ENCODE measurements around the gene RTCB.
"Not testable (repeated sequence)": the region's sequence is repeated elsewhere in the genome, so short reads cannot be mapped to it uniquely, and the experiment has no call there.

RTCB gene

DNA sequence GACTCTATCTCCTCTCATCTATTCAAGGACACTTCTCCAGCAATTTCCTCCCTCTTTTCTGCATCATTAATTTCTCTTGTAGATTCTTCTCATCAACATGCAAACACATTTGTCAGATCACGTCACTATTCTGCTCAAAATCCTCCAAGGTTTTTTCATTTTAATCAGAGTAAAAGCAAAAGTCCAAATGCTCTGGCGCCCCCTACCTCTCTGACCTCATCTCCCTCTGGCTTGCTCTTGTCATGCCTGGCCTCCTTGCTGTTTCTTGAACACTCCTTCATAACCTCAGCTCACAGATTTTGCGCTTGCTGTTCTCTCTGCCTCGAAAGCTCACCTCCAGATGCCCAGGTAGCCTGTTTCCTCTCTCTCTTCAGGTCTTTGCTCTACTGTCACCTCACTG, 22.4 kb downstream of the RTCB start:
- DNase-seq (ENCODE audit: low spot score): no peak

GRCh38 chr22:32385681-32386080, 26.4 kb downstream of the RTCB start:
- DNase-seq (ENCODE audit: low spot score): no peak

- no peak for DNase-seq (ENCODE audit: low spot score)
Observed at GRCh38 chr22:32380991-32381390, 31.1 kb downstream of the RTCB start.

DNA sequence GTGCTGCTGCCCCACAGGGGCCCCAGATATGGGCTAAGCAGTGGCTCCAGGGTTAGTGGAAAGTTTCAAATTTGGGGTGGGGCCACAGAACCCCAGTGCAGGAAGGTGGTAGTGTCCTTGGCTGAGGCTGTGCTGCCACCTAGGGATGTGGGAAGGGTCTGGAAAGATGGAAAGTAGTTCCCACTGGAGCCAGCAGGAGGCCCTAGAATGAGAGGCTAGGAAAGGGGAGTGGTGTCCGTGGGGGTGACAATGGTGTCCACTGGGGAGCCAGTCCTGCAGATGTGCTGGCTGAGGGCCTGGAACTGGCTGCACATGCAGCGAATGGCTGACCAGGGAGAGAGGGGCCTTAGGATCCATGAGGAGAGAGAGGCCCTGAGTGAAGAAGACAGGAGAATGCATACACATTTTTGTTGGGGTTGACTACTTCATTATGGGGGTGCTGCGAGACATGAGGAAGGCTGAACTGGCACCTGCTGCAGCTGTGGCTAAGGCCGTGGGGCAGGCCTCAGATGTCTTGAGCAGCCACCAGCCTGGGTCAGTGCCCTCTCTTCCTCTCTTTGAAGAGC, 33.3 kb downstream of the RTCB start:
- no peak for DNase-seq (ENCODE audit: low spot score)

DNA sequence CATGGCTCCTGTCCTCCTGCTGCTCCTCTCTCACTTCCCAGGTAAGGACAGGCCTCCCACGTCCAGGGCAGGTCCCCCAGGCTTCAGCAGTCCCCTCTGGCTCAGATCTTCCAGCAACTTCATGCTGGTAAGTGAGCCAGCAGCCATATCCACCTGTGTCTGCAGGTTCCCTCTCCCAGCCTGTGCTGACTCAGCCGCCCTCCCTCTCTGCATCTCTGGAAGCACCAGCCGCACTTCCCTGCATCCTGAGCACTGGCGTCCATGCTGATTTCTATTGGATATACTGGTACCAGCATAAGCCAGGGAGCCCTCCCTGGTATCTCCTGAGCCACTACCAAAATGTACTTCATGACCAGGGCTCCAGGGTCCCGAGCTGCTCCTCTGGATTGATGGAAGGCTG, 35.4 kb downstream of the RTCB start:
- DNase-seq (ENCODE audit: low spot score): no peak

- no peak for DNase-seq (ENCODE audit: low spot score)
Observed at GRCh38 chr22:32375678-32376450, 36.2 kb downstream of the RTCB start.

DNA sequence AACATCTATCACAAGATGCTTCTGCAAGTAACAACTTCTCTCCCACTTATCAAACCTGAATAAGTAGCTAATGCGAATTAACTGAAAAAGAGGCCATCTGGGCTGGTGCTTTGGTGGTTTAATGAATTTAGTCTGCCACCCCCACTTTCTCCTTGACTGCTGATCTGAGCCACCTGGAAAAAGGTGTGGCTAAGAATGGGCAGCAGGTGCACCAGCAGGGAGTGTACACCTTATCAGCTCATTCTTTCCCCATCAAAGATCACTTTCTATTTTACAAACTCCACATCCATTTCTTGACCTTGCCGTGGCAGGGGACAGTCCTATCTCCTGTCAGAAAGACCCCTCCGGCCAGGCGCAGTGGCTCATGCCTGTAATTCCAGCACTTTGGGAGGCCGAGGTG, 47.8 kb downstream of the RTCB start:
- no peak for DNase-seq (ENCODE audit: low spot score)

DNA sequence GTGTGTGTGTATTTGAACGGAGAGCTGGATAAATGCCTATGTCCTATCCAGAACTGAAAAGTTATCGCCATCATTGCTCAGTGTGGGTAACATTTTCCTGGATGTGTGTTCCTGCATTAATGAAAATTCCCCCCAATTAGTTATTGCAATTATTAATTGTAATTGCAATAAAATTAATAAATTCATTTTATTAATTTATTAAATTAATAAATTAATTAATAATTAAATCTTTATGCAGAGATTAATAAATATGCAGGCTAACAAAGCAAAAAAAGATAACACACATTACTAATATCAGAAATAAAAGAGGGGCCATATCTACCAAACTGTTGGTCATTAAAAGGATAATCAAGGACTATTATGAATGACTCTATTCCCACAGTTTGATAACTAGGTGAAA, 50.8 kb downstream of the RTCB start:
- DNase-seq (ENCODE audit: low spot score): no peak

DNA sequence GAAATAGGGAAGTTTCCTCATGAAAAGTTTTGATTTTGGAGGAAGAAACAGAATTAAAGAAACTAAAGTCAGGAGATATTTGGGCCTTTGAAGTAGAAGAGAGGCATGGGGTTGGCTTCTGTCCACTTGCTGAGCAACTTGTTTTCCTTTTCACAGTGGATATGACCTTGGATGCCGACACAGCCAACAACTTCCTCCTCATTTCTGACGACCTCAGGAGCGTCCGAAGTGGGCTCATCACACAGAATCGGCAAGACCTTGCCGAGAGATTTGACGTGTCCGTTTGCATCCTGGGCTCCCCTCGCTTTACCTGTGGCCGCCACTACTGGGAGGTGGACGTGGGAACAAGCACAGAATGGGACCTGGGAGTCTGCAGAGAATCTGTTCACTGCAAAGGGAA, 52.0 kb downstream of the RTCB start:
- DNase-seq (ENCODE audit: low spot score): not testable (repeated sequence)

DNA sequence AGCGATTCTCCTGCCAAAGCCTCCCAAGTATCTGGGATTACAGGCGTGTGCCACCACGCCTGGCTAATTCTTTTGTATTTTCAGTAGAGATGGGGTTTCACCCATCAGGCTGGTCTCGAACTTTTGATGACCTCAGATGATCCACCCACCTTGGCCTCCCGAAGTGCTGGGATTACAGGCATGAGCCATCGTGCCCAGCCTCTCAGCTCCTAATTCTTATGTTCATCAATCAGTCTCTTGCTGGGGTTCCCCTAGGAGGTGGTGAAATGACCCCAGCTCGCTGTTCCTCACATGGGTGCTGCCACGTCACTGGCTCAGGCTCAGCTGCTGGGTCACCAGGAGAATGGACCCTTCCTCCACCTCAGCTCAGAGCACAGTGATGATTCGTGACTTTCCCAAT, 54.5 kb downstream of the RTCB start, which contains the start of gene RFPL3:
RFPL3 (plus strand) TSS at position 301 of the 400 bp plus-strand sequence. CDS start 205 bp downstream, outside the sequence.
- not testable (repeated sequence) for DNase-seq (ENCODE audit: low spot score)

- DNase-seq (ENCODE audit: low spot score): no peak
Observed at GRCh38 chr22:32355760-32356159, 56.3 kb downstream of the RTCB start.

DNA sequence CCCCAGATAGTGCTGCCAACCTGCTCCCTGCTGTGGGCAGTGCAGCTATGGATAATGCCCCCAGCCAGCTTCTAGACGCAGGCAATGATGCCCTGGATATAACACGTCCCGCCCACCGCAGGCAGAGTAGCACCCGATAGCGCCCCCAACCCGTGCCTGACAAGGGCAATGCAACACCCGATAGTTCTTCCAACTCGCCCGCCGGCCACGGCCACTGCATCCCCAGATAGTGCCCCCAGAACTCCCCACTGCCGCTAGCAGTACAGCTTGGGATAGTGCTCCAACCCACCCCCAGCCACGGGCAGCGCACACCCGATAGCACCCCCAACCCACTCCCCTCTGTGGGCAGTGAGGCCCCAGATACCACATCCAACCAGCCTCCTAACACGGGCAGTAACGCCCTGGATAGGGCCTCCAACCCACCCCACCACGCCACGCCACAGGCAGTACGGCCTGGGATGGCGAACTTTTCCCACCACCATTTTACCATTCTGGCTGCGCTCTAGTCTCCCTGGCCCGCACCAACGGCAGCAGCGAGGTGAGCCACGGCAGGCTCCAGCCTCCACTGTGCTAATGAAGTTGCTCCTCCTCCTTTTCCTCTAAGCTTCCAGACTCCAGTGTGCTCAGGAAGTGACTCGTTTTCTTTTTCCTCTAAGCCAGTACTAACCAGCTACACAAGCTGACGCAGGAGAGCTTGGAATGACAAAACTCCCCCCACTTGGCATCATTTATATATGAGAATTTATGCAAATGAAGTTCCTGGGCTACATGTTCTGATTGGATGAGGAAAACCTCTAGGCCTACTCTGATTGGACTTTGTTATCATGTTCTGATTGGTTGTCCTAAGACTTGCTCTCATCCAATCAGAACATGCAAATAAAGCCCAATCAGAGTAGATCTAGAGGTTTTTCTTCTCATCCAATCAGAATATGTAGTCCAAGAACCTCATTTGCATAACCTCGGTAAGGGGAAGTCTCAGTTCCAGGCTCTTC, 57.4 kb downstream of the RTCB start:
- DNase-seq (ENCODE audit: low spot score): no peak

GRCh38 chr22:32353840-32354239, 58.2 kb downstream of the RTCB start:
- DNase-seq (ENCODE audit: low spot score): no peak

DNA sequence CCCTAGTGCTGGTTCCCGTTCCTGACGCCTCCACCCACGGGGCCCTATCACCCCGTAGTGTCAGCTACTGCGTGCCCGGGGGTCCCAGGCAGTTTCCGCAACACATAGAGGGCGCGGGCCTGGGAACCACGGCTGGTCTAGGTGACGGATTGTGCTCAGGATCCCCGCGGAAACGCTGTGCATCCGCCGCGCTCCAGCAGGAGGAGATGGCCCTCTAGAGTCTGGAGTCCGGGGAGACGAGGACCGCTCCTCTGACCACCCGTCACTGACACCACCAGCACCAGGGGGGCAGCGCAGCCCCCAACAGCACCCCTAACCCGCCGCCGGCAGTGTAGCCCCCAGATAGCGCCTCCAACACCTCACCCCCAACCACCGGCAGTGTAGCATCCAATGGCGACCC, 58.8 kb downstream of the RTCB start:
- no peak for DNase-seq (ENCODE audit: low spot score)

DNA sequence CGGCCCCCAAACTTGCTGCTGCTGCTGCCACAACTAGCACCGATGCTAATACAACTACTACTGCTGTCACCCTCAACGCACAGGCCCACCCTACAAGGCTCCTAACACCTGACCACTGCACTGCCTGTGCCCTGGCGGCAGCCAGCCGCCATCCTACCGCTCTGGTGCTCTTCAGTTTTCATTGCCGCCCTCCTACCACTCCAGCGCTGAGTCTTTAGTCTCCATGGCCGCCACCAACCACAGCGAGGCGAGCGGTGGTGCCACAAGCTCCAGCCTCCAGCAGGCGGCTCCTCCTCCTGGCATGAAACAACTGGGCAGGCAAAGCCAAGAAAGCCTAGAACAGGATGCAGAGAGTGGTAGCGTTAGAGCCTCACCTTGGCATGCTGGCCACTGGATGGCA, 59.4 kb downstream of the RTCB start:
- DNase-seq (ENCODE audit: low spot score): no peak

DNA sequence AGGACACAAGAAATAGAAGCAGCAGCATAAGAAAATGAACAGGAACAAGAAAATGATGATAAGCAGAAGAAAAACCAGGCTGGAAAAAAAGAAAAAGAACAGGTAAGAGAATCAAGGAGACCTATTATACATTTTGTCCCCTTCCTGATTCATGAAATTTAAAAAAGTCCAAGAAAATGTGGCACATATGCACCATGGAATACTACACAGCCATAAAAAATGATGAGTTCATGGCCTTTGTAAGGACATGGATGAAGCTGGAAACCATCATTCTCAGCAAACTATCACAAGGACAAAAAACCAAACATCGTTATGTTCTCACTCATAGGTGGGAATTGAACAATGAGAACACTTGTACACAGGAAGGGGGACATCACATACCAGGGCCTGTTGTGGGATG, 60.2 kb downstream of the RTCB start:
- not testable (repeated sequence) for DNase-seq (ENCODE audit: low spot score)

DNA sequence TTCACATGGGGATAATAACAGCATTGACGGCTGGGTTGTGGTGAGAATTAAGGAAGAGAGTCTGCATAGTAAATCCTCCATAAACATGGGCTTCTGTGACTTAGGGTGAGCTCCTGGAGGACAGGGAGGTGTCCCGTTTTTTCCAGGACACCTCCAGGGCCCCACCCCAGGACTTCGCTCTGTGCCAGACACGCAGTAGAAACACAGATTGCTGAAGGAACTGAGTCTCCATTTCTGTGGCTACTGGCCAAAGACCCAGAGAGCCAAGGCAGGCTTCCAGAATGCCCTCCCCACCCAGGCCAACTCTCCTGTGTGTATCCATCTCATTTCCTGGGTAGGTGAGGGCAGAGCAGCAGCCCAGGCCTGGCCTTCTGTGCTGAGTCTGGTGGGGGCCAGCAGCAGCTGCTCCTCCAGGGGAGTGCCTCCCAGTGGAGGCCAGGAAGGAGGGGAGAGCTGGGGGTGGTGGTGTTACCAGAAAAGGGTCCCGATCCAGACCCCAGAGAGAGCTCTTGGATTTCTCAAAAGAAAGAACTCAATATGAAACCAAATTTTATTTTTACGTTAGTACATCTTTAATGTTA, 63.9 kb downstream of the RTCB start:
- no peak for DNase-seq (ENCODE audit: low spot score)

DNA sequence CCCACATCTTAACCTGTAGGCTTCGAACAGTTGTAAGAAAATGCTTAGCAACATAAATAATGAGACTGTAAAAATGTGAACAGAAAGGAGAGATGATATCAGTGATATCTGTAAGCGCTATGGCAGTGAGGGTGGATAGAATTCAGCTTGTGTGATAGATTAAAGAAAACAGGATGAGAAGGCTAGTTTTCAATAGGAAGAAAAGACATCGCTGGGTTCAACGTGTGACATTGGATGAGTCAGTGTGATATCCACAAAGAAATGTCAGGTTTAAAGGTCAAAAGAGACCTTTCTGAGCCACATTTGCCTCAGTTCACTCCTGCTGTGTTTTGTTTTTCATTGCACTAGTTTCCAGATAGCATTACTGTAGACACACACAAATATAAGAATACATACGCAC, 68.1 kb downstream of the RTCB start:
- no peak for DNase-seq (ENCODE audit: low spot score)

DNA sequence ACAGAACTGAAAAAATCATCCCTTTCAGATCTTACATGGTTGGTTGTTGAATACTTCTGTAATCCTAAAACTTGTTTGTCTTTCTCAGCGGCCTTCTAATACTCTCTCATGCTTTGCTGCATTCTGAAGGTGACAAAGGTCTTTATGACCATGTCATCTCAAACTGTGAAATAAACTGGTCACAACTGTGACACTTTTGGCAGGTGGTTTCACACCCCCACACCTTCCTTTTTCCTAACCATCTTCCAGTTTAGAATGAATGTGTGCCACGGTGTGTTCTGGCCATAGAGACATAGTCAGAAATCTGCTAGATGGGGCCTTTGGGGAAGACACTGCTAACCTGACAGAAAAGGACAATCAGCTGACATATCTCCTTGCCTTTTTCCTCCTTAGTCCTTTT, 69.1 kb downstream of the RTCB start:
- no peak for DNase-seq (ENCODE audit: low spot score)

DNA sequence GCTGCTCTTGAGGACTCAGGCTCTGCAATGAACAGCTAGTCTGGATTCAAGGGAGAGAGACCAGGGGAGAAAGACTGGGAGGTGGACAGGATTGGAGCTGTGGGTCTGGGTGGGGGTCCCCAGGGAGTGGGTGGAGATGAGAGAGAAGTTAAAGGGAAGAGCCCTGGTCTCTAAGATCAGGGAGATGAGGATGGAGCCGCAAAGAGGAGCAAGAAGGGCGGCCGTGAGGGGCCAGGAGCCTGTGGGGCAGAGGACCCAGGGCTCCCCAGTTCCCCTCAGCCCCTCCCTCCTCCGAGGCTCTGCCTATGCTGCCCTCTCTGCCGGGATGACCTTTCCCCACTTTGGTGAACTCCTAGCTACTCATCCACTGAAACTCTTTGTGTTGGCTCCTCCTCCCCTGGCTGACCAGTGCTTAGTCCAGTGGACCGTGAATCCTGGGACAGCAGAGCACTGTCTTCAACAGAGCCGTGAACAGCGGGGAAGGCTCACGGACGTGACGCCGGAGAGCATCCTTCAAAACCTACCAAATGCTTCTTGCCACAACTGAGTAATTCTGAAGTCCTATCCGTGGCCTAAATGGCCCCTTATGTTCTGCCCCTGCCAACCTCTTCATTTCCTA, 70.8 kb downstream of the RTCB start:
- no peak for DNase-seq (ENCODE audit: low spot score)

DNA sequence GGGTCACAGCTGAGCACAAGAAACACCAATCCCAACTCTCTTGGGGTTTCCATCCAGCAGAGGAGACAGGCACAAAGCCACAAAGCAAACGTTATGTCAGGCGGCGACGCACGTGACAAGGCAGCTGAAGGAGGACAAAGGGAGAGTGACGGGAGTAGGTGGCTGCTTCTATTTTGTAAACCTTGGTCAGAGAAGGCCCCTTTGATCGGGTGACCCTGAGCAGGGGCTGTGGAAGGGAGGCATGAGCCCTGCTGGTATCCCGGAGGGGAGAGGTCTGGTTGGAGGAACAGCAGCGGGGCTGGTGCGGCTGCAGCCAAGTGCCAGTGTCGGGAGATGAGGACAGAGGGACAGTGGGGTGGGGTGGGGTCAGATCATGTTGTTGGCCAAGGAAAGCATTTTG, 71.6 kb downstream of the RTCB start:
- DNase-seq (ENCODE audit: low spot score): no peak
